ENCODE measurements around the gene FNDC3A.
"Not testable (repeated sequence)": the region's sequence is repeated elsewhere in the genome, so short reads cannot be mapped to it uniquely, and the experiment has no call there.

The FNDC3A gene

DNA sequence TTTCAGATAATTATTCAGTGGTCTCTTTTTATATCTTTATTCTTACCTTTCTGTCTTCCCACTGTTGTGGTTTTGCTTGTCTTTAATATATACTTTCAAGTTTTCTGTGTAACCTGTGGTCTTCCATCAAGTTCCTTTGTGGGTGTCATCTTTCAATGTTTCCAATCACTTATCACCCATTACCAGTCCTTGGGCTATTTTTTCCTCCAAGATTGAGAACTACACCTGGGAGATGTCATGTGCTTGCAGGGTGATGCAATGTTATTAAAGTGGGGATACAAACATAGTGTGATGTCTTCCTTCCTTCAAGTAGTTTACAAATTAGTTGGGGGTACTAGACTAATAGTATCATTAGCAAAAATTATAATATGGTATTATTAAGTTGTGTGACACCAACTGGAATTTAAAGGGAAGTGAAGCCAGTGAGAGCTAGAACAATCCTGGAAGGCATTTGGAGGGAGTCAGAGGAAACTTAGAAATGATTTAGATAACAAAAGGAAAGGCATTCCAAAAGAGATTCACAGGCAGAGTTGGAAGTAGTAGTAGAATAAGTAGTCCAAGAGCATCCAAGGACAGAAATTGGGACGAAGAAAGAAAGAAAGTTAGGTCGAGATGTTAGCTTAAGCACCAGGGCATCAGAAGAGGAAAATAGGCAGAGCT is 3.4 kb downstream of the FNDC3A start:
- no peak for DNase-seq

DNA sequence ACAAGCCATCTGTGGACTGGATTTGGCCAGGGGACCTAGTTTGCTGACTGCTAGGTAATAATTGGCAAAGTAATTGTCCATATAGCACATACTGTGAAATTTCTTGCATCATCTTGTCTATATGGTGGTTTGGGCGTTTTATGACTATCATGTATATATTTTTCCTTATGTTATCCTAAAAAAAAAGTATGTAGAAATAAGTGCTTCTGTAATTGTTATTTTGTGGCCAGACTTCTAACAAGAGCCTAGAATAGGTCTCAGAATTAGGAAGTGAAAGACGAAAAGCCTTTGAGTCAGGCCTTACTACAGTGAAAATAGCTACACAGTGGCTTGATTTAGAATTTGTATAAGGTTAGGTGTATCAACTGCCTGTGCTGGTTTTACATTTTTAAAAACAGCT is 4.2 kb downstream of the FNDC3A start:
- no peak for DNase-seq

DNA sequence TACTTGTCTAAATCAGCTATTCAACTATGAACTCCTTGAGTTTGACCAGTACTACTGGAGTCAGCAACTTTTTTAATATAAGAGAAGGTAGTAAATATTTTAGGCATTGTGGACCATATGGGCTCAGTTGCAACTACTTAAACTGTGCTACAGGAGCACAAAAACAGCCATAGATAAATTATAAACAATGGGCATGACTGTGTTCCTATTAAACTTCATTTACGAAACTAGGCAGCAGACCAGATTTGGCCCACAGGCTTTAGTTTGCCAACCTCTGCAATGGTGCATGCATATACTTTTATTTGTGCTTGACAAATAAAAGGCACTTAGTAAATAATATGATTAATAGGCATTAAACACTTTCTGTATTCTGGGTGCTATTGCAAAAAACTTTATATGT is 7.6 kb downstream of the FNDC3A start:
- DNase-seq: no peak

- no peak for DNase-seq
These were observed 10.0 kb downstream of the FNDC3A start for GRCh38 chr13:48985756-48986155.

- no peak for DNase-seq
These were observed 15.2 kb downstream of the FNDC3A start for GRCh38 chr13:48990900-48991299.

DNA sequence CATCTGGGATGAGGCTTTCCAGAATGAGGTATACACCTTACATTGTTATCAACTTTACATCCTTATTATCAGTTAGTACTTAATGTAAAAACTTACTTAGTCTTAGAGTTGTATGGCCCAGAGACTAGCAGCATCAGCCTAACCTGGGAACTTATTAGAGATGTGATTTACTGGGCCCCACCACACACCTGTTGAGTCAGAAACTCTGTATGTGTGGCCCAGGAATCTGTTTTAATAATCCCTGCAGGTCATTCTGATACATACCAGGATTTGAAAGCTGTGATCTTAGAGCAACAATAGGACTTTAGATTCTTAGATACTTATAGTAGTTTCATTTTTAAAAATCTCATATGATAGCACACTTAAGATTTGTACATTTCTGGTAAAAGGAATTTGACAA is 17.4 kb downstream of the FNDC3A start:
- DNase-seq: no peak

- no peak for DNase-seq
These were observed 19.0 kb downstream of the FNDC3A start for GRCh38 chr13:48994706-48995105.

DNA sequence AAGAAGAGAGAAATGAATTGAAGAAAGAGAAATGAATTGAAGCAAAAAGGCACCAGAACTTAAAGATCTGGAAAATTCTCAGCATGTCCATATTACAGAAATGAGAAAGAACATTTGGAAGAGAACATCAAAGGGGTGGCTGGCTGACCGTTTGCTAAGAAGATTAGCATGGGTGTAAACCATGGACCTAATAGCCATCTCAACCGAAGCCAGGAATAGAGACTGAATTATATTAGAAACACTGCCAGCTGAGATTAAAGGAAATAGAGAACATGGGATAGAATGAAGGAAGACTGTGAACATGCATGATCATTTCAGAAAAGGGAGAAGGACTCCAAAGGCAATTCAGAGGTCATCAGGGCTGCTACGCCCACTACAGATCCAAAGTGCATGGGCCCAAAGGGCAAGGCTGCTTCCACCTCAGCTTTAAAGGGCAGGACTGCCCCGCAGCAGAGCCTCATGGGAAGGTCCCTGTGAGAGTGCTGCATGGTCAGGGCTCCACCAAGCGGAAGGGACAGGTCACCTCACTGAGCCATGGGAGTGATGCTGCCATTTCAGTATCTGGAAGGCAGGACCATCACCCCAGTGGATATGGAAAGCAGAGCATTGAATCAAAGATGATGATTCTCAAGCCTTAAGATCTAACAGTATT is 23.1 kb downstream of the FNDC3A start:
- DNase-seq: no peak

DNA sequence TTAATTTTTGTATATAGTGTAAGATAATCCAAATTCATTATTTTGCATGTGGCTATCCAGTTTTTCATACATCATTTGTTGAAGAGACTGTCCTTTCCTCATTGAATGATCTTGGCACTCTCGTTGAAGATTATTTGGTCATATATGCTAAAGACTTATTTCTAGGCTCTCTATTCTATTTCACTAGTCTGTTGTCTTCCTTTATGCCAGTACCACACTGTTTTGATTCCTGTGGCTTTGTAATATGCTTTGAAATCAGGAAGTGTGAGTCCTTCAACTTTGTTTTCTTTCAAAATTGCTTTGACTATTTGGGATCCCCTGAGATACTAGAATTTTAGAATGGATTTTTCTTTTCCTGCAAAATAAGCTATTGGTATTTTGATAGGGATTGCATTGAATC is 24.5 kb downstream of the FNDC3A start:
- no peak for DNase-seq

- not testable (repeated sequence) for DNase-seq
These were observed 43.4 kb downstream of the FNDC3A start for GRCh38 chr13:49018986-49019635.

DNA sequence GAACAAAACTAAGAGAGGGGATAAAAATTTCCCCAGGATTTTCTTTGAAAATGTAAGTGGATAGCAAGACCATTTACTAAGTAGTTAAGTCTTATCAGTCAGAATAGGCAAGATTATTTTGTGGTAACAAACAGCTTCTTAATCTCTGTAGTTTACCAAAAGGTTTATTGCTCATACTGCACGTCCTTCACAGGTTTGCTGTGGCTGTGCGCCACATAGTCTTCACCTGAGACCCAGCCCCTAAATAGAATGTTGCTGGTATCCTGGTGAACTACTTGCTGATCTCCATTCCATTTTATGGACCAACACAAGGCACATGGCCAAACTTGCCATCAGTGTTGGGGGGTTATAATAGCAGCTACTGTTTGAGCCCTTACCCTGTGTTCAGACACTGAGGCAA is 44.6 kb downstream of the FNDC3A start:
- no peak for DNase-seq

GRCh38 chr13:49020940-49021553 is 45.3 kb downstream of the FNDC3A start:
- no peak for DNase-seq

DNA sequence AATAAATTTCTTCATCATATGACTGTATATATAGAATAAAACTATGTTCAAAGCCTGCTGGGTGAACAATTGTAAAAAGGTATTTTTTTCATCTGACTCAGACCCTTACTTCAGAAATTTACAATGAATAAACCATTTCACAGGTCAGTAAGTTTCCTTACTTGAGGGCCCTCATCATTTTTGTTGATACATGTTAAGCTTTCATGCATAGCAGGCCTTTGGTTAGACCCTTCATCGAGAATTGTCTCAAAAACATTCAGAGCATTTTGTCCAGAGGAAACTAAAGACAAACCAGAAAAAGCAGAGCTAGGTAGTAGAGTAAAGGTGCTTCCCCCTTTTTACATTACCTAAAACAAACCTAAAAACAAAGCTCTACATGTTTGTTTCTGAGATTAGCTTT is 46.2 kb downstream of the FNDC3A start:
- DNase-seq: no peak

- DNase-seq: no peak
These were observed 46.9 kb downstream of the FNDC3A start for GRCh38 chr13:49022472-49023144.

- DNase-seq: no peak
These were observed 47.7 kb downstream of the FNDC3A start for GRCh38 chr13:49023431-49023830.

GRCh38 chr13:49026851-49027250 is 51.1 kb downstream of the FNDC3A start:
- no peak for DNase-seq

- DNase-seq: no peak
These were observed 53.9 kb downstream of the FNDC3A start for GRCh38 chr13:49029570-49029969.

DNA sequence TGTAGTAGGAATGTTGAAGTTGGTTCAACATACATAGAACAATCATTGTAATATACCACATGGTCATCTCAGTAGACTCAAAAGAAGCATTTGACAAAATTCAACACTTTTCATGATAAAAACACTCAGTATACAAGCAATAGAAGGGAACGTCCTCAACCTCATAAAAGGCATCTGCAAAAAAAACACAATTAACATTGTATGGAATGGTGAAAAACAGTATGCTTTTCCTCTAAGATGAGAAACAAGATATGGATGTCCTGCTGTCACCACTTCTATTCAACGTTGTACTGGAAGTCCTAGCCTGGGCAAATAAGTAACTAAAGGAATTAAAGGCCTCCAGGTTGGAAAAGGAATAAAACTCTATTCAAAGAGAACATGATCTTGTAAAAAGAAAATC is 54.5 kb downstream of the FNDC3A start:
- no peak for DNase-seq

DNA sequence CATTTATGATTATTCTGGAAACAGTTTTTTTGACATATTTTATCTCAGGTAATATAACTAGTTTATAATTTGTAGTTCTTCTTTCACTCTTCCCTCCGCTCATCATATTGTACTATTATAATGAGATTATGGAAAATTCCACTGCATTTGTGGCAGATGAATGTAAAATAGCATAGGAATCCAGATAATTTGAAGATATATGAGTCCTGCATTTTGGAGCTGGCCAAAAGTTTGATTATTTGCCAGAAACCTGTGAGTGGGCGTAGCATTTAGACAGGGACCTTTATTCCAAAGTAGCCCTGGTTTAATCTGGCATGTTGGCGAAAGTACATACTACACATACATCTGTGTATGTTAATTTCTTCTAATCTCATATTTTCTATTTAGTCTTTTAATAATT is 65.2 kb downstream of the FNDC3A start:
- DNase-seq: no peak

DNA sequence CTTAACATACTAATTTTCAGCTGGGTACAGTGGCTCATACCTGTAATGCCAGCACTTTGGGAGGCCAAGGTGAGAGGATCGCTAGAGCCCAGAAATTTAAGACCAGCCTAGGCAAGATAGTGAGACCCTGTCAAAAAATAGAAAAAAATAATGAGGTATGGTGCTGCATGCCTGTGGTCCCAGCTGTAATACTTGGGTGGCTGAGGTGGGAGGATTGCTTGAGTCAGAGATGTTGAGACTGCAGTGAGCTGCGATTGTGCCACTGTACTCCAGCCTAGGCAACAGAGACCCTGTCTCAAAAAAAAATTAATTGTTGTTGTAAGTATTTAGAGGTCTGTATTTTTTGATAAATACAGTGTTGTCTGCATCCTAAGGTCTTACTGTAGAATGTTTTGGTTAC is 66.8 kb downstream of the FNDC3A start:
- no peak for DNase-seq

DNA sequence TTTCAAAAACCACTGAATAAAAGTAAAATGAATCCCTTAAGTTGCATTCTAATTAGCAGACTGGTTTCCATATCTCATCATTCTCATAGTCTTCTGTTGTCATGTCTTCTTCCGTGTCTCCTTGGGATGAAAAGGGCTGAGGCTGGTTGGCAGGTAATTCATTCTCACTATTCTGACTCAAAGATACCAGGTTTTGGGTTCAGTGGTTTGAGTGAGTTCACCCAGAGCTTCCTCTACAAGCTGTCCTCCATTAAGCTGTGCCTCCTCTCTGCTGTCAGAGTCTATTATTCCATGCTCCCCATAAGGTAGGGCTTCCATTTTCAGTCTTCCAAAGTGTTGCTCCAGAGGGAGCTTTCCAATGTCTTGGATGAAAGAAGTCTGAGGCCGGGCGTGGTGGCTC is 68.3 kb downstream of the FNDC3A start:
- DNase-seq: no peak

DNA sequence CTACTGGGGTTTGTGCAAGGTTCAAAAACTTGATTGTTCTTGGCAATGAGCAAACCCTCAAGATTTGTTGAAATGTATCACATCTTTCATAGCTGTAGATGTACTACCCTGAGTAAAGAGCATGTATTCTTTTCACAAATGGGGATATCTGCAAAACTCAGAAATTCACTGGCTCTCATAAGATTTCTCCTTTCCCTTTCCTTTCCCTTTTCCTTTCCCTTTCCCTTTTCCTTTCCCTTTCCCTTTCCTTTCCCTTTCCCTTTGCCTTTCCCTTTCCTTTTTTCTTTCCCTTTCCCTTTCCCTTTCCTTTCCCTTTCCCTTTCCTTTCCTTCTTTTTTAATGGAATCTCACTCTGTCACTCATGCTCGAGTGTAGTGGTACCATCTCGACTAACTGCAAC is 69.1 kb downstream of the FNDC3A start:
- DNase-seq: no peak

GRCh38 chr13:49046002-49046401 is 70.3 kb downstream of the FNDC3A start:
- DNase-seq: no peak

- DNase-seq: no peak
These were observed 70.8 kb downstream of the FNDC3A start for GRCh38 chr13:49046519-49046918.

Data from NCI-H2029 (cell line).